HEK293 (cell line): Measurements from ENCODE around the gene TARBP1.
A peak's percentile ranks its signal among the peaks of the same experiment; 100 is the strongest.

Source experiments
- BCL11A ChIP-seq: fragments of 450-650 bp; formaldehyde crosslinking; IDR thresholded peaks from 2 replicates; pipeline ENCODE4 v1.5.1; 2016; ENCODE audit warnings: low read depth, missing biosample characterization, missing genetic modification characterization
- KLF16 ChIP-seq: fragments of 450-650 bp; formaldehyde crosslinking; IDR thresholded peaks from 2 replicates; pipeline ENCODE4 v1.5.1; 2017; ENCODE audit warnings: missing biosample characterization, missing genetic modification characterization
- REPIN1 ChIP-seq: fragments of 450-650 bp; formaldehyde crosslinking; IDR thresholded peaks from 2 replicates; pipeline ENCODE4 v1.5.1; 2017; ENCODE audit warnings: missing biosample characterization, missing genetic modification characterization, low read depth
- TCF7L2 ChIP-seq: IDR thresholded peaks from 2 replicates; pipeline ENCODE4 v1.6.1; 2011; ENCODE audit warnings: low read depth, mild to moderate bottlenecking, inconsistent platforms, low read length, moderate library complexity, borderline replicate concordance
- WT1 ChIP-seq: fragments of 450-650 bp; formaldehyde crosslinking; IDR thresholded peaks from 2 replicates; pipeline ENCODE4 v1.5.1; 2016; ENCODE audit warnings: missing biosample characterization, missing genetic modification characterization
- ZBTB8A ChIP-seq: fragments of 450-650 bp; formaldehyde crosslinking; IDR thresholded peaks from 2 replicates; pipeline ENCODE4 v1.5.1; 2016; ENCODE audit warnings: missing biosample characterization, missing genetic modification characterization
- ZEB2 ChIP-seq: fragments of 450-650 bp; formaldehyde crosslinking; IDR thresholded peaks from 2 replicates; pipeline ENCODE4 v1.5.1; 2016; ENCODE audit warnings: missing biosample characterization, missing genetic modification characterization
- ZIC2 ChIP-seq: fragments of 450-650 bp; formaldehyde crosslinking; IDR thresholded peaks from 2 replicates; pipeline ENCODE4 v1.5.1; 2016; ENCODE audit warnings: missing biosample characterization, missing genetic modification characterization
- ZNF10 ChIP-seq: fragments of 450-650 bp; formaldehyde crosslinking; IDR thresholded peaks from 2 replicates; pipeline ENCODE4 v1.5.1; 2017; ENCODE audit warnings: missing biosample characterization, missing genetic modification characterization
- ZNF114 ChIP-seq: fragments of 450-650 bp; formaldehyde crosslinking; IDR thresholded peaks from 2 replicates; pipeline ENCODE4 v1.5.0; 2017; ENCODE audit warnings: missing biosample characterization, missing genetic modification characterization
- ZNF214 ChIP-seq: fragments of 450-650 bp; formaldehyde crosslinking; IDR thresholded peaks from 2 replicates; pipeline ENCODE4 v1.5.1; 2017; ENCODE audit warnings: missing biosample characterization, mild to moderate bottlenecking, missing genetic modification characterization, borderline replicate concordance
- ZNF292 ChIP-seq: fragments of 450-650 bp; formaldehyde crosslinking; IDR thresholded peaks from 2 replicates; pipeline ENCODE4 v1.5.1; 2016; ENCODE audit warnings: low read depth, missing biosample characterization, missing genetic modification characterization, borderline replicate concordance
- ZNF394 ChIP-seq: fragments of 450-650 bp; formaldehyde crosslinking; IDR thresholded peaks from 2 replicates; pipeline ENCODE4 v1.5.1; 2016; ENCODE audit warnings: missing biosample characterization, missing genetic modification characterization, mild to moderate bottlenecking, moderate library complexity, borderline replicate concordance
- ZNF404 ChIP-seq: fragments of 450-650 bp; formaldehyde crosslinking; IDR thresholded peaks from 2 replicates; pipeline ENCODE4 v1.5.1; 2017; ENCODE audit warnings: missing biosample characterization, missing genetic modification characterization
- ZNF529 ChIP-seq: fragments of 450-650 bp; formaldehyde crosslinking; IDR thresholded peaks from 2 replicates; pipeline ENCODE4 v1.5.1; 2017; ENCODE audit warnings: missing genetic modification characterization, missing biosample characterization; ENCODE audit not compliant: insufficient replicate concordance
- ZNF585B ChIP-seq: fragments of 450-650 bp; formaldehyde crosslinking; IDR thresholded peaks from 2 replicates; pipeline ENCODE4 v1.5.1; 2016; ENCODE audit warnings: missing biosample characterization, missing genetic modification characterization
- ZNF596 ChIP-seq: fragments of 450-650 bp; IDR thresholded peaks from 2 replicates; pipeline ENCODE4 v1.5.0; 2018; ENCODE audit warnings: missing biosample characterization, mild to moderate bottlenecking, missing genetic modification characterization, moderate library complexity
- ZNF600 ChIP-seq: fragments of 450-650 bp; formaldehyde crosslinking; IDR thresholded peaks from 2 replicates; pipeline ENCODE4 v1.5.1; 2016; ENCODE audit warnings: missing biosample characterization, missing genetic modification characterization
- ZNF624 ChIP-seq: fragments of 450-650 bp; formaldehyde crosslinking; IDR thresholded peaks from 2 replicates; pipeline ENCODE4 v1.5.1; 2017; ENCODE audit warnings: missing biosample characterization, missing genetic modification characterization
- ZNF664 ChIP-seq: fragments of 450-650 bp; formaldehyde crosslinking; IDR thresholded peaks from 2 replicates; pipeline ENCODE4 v1.5.1; 2016; ENCODE audit warnings: missing biosample characterization, missing genetic modification characterization
- ZNF677 ChIP-seq: fragments of 450-650 bp; IDR thresholded peaks from 2 replicates; pipeline ENCODE4 v1.5.0; 2018; ENCODE audit warnings: missing biosample characterization, mild to moderate bottlenecking, missing genetic modification characterization, moderate library complexity
- ZNF776 ChIP-seq: fragments of 450-650 bp; formaldehyde crosslinking; IDR thresholded peaks from 2 replicates; pipeline ENCODE4 v1.5.0; 2017; ENCODE audit warnings: missing biosample characterization, missing genetic modification characterization, borderline replicate concordance
- ZNF777 ChIP-seq: fragments of 450-650 bp; formaldehyde crosslinking; IDR thresholded peaks from 2 replicates; pipeline ENCODE4 v1.5.1; 2017; ENCODE audit warnings: missing biosample characterization, missing genetic modification characterization, borderline replicate concordance
- ZNF843 ChIP-seq: fragments of 450-650 bp; formaldehyde crosslinking; IDR thresholded peaks from 2 replicates; pipeline ENCODE4 v1.5.1; 2016; ENCODE audit warnings: missing biosample characterization, missing genetic modification characterization
- ZSCAN16 ChIP-seq: fragments of 450-650 bp; formaldehyde crosslinking; IDR thresholded peaks from 2 replicates; pipeline ENCODE4 v1.5.1; 2016; ENCODE audit warnings: missing biosample characterization, missing genetic modification characterization
- TF ChIP-seq, protein P1 (sequence below): fragments of 450-650 bp; formaldehyde crosslinking; IDR thresholded peaks from 2 replicates; pipeline ENCODE4 v1.5.1; 2016; ENCODE audit warnings: missing biosample characterization, missing genetic modification characterization
- TF ChIP-seq, protein P2 (sequence below): fragments of 450-650 bp; formaldehyde crosslinking; conservative IDR thresholded peaks from 2 replicates; pipeline ENCODE4 v1.5.1; 2016; ENCODE audit warnings: low read depth, missing biosample characterization, missing genetic modification characterization
- TF ChIP-seq, protein P3 (sequence below): fragments of 450-650 bp; formaldehyde crosslinking; IDR thresholded peaks from 2 replicates; pipeline ENCODE4 v1.5.0; 2017; ENCODE audit warnings: missing biosample characterization, missing genetic modification characterization, borderline replicate concordance
- TF ChIP-seq, protein P4 (sequence below): fragments of 450-650 bp; formaldehyde crosslinking; IDR thresholded peaks from 2 replicates; pipeline ENCODE4 v1.5.1; 2017; ENCODE audit warnings: missing biosample characterization, missing genetic modification characterization

The TARBP1 gene

DNA sequence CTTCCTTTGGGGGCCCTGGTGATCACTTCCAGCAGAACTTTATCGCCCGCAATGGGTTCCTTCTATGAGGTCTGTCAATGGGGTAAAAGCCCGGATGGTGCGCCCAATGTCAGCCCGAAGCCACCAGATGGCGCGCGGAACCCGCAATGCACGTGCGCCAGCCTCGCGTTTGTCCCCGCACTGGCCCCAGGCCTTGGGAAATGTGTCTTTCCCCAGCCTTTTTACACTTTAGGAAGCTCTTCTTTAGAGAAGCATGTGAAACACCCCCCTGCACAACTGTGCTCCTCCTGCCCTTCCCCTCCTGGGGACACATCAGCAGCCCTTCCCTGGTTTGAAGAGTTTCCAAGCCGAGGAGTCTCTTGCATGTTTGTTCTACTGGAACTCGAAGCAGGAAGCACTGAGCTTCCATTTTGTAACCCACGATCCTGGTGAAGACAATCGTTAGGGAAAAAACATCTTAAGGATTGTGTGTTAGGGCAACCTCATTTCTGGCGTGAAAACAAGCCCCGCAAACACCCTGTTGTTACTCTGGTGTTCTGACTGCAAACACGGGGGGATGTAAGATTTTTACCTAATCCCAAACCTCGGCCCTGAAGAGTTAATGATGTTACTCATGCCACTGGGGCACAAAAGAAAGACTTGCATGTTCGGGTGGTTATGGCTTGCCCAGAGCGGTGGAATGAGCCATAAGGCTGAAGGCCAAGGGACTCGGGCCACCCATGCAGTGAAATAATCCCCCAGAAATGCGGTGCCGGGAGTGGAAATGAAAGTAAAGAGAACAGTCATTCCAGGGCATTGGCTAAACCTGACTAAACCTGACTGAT lies 20.4 kb upstream of the TARBP1 start (continued):
- TF ChIP-seq ZNF529 (no peak), ZNF585B (tag by site-specific recombination) (no peak), ZNF214 (tag by site-specific recombination) (no peak), ZNF624 (tag by site-specific recombination) (peak; percentile 42; the same call in 1 of the 2 replicates), ZNF777 (tag by site-specific recombination) (no peak), WT1 (tag by site-specific recombination) (peak; percentile 16; the same call in 1 of the 2 replicates), ZNF677 (no peak), ZBTB8A (tag by site-specific recombination) (peak; percentile 68), REPIN1 (tag by site-specific recombination) (no peak), BCL11A (tag by site-specific recombination) (no peak), ZNF664 (tag by site-specific recombination) (no peak), ZNF292 (tag by site-specific recombination) (no peak), KLF16 (peak; percentile 48; the same call in 1 of the 2 replicates), ZSCAN16 (no peak), ZNF404 (tag by site-specific recombination) (no peak), ZNF843 (tag by site-specific recombination) (peak; percentile 58; the same call in 1 of the 2 replicates), ZNF394 (tag by site-specific recombination) (peak; percentile 77; the same call in 1 of the 2 replicates), ZNF10 (tag by site-specific recombination) (no peak), ZIC2 (tag by site-specific recombination) (no peak), ZNF596 (tag by site-specific recombination) (no peak), ZNF114 (tag by site-specific recombination) (no peak), ZNF600 (no peak), TCF7L2 (no peak), ZNF776 (tag by site-specific recombination) (no peak), ZEB2 (peak; percentile 12; the same call in 1 of the 2 replicates)
- TF ChIP-seq, protein P1, sequence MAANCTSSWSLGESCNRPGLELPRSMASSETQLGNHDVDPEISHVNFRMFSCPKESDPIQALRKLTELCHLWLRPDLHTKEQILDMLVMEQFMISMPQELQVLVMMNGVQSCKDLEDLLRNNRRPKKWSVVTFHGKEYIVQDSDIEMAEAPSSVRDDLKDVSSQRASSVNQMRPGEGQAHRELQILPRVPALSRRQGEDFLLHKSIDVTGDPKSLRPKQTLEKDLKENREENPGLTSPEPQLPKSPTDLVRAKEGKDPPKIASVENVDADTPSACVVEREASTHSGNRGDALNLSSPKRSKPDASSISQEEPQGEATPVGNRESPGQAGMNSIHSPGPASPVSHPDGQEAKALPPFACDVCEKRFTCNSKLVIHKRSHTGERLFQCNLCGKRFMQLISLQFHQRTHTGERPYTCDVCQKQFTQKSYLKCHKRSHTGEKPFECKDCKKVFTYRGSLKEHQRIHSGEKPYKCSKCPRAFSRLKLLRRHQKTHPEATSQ (tag by site-specific recombination): no peak
- TF ChIP-seq, protein P2, sequence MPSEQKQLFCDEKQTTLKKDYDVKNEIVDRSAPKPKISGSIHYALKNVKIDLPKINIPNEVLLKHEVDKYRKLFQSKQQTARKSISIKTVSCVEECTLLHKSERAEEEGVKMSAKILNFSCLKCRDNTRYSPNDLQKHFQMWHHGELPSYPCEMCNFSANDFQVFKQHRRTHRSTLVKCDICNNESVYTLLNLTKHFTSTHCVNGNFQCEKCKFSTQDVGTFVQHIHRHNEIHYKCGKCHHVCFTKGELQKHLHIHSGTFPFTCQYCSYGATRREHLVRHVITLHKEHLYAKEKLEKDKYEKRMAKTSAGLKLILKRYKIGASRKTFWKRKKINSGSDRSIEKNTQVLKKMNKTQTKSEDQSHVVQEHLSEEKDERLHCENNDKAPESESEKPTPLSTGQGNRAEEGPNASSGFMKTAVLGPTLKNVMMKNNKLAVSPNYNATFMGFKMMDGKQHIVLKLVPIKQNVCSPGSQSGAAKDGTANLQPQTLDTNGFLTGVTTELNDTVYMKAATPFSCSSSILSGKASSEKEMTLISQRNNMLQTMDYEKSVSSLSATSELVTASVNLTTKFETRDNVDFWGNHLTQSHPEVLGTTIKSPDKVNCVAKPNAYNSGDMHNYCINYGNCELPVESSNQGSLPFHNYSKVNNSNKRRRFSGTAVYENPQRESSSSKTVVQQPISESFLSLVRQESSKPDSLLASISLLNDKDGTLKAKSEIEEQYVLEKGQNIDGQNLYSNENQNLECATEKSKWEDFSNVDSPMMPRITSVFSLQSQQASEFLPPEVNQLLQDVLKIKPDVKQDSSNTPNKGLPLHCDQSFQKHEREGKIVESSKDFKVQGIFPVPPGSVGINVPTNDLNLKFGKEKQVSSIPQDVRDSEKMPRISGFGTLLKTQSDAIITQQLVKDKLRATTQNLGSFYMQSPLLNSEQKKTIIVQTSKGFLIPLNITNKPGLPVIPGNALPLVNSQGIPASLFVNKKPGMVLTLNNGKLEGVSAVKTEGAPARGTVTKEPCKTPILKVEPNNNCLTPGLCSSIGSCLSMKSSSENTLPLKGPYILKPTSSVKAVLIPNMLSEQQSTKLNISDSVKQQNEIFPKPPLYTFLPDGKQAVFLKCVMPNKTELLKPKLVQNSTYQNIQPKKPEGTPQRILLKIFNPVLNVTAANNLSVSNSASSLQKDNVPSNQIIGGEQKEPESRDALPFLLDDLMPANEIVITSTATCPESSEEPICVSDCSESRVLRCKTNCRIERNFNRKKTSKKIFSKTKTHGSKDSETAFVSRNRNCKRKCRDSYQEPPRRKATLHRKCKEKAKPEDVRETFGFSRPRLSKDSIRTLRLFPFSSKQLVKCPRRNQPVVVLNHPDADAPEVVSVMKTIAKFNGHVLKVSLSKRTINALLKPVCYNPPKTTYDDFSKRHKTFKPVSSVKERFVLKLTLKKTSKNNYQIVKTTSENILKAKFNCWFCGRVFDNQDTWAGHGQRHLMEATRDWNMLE (tag by site-specific recombination): peak; percentile 55
- TF ChIP-seq, protein P3, sequence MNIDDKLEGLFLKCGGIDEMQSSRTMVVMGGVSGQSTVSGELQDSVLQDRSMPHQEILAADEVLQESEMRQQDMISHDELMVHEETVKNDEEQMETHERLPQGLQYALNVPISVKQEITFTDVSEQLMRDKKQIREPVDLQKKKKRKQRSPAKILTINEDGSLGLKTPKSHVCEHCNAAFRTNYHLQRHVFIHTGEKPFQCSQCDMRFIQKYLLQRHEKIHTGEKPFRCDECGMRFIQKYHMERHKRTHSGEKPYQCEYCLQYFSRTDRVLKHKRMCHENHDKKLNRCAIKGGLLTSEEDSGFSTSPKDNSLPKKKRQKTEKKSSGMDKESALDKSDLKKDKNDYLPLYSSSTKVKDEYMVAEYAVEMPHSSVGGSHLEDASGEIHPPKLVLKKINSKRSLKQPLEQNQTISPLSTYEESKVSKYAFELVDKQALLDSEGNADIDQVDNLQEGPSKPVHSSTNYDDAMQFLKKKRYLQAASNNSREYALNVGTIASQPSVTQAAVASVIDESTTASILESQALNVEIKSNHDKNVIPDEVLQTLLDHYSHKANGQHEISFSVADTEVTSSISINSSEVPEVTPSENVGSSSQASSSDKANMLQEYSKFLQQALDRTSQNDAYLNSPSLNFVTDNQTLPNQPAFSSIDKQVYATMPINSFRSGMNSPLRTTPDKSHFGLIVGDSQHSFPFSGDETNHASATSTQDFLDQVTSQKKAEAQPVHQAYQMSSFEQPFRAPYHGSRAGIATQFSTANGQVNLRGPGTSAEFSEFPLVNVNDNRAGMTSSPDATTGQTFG: no peak
- TF ChIP-seq, protein P4, sequence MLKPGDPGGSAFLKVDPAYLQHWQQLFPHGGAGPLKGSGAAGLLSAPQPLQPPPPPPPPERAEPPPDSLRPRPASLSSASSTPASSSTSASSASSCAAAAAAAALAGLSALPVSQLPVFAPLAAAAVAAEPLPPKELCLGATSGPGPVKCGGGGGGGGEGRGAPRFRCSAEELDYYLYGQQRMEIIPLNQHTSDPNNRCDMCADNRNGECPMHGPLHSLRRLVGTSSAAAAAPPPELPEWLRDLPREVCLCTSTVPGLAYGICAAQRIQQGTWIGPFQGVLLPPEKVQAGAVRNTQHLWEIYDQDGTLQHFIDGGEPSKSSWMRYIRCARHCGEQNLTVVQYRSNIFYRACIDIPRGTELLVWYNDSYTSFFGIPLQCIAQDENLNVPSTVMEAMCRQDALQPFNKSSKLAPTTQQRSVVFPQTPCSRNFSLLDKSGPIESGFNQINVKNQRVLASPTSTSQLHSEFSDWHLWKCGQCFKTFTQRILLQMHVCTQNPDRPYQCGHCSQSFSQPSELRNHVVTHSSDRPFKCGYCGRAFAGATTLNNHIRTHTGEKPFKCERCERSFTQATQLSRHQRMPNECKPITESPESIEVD (tag by site-specific recombination): no peak
